ENCODE measurements around the gene HMCES.

Gene HMCES

DNA sequence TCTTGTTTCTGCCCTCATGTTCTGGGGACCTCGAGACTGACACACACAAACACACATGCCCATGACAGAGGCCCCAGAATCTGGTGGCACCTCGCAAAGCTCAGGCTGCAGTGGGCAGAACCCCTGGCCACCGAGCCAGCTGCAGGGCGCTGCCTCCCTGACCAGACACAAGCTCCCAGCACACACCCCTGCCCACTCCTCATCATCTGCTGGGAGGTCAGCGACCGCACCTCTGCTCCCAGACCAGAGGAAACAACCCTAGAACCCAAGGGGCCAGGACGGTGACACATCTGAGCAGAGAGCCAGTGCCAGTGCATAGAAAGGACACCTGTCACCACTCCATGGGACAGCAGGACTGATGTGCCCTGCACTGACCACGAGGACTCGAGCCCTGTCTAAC, 43.2 kb downstream of the HMCES start:
- Histone ChIP-seq H2AFZ (ENCODE audit: low read depth) (no peak overlapping the region), H4K20me1 (ENCODE audit: insufficient read depth) (no peaks in the 10 kb centered on the region), H3K27ac (no peak overlapping the region), H3K4me2 (no peak overlapping the region), H3K27me3 (ENCODE audit: insufficient read depth, low read depth) (no peaks in the 10 kb centered on the region), H3K36me3 (ENCODE audit: insufficient read depth) (no peaks in the 10 kb centered on the region), H3K4me3 (IDR thresholded peaks at IDR 0.05; ENCODE audit: insufficient read depth, low read depth, low read length) (no peak overlapping the region), H3K79me2 (ENCODE audit: insufficient read depth, low read depth) (no peaks in the 10 kb centered on the region), H3K9ac (no peak overlapping the region), H3K4me1 (ENCODE audit: low read depth, poor library complexity, severe bottlenecking) (peaks cover 29% of the 10 kb centered on the region)
- TF ChIP-seq, protein P1, sequence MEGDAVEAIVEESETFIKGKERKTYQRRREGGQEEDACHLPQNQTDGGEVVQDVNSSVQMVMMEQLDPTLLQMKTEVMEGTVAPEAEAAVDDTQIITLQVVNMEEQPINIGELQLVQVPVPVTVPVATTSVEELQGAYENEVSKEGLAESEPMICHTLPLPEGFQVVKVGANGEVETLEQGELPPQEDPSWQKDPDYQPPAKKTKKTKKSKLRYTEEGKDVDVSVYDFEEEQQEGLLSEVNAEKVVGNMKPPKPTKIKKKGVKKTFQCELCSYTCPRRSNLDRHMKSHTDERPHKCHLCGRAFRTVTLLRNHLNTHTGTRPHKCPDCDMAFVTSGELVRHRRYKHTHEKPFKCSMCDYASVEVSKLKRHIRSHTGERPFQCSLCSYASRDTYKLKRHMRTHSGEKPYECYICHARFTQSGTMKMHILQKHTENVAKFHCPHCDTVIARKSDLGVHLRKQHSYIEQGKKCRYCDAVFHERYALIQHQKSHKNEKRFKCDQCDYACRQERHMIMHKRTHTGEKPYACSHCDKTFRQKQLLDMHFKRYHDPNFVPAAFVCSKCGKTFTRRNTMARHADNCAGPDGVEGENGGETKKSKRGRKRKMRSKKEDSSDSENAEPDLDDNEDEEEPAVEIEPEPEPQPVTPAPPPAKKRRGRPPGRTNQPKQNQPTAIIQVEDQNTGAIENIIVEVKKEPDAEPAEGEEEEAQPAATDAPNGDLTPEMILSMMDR (conservative IDR thresholded peaks at IDR 0.05; ENCODE audit: low read depth, low read length) = no peak

DNA sequence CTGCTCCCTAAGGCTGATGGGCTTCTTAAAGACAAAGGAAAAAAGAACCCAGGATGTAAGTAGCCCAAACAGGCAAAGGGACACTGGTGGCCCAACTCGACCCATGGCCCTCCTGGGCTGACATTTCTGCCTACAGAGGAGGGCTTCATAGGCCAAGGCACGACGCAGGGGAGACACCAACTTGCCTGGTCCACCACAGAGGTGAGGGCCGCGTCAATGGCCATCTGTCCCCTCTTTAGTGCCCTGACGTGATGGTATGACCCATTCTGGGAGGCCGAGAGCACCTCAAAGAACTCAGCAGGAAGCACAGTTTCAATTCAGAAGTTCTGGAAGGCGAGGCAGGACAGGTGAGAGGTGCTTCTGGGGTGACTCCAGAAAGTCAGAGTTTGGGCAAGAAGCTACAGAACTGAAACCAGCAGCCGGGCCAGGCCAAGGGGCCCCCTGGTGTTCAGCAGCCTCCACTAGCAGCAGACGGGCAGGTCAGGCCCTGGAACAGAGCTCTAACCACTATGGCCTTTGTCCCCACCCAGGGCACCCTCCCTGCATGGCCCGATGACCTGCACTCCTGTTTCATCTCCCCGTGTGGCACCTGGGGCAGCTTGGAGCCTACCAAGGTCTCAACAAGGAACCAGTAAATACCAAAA, 45.1 kb downstream of the HMCES start:
- H3K4me3 ChIP-seq (IDR thresholded peaks at IDR 0.05; ENCODE audit: insufficient read depth, low read depth, low read length) = no peak overlapping the region
- no peaks in the 10 kb centered on the region for H3K27me3 ChIP-seq (ENCODE audit: insufficient read depth, low read depth)
- no peak overlapping the region for H3K9ac ChIP-seq
- no peak overlapping the region for H3K27ac ChIP-seq
- H3K4me1 ChIP-seq (ENCODE audit: low read depth, poor library complexity, severe bottlenecking) = peaks cover 24% of the 10 kb centered on the region
- H4K20me1 ChIP-seq (ENCODE audit: insufficient read depth) = no peaks in the 10 kb centered on the region
- TF ChIP-seq, protein P1 (conservative IDR thresholded peaks at IDR 0.05; ENCODE audit: low read depth, low read length) = no peak; the same call in 1 of the 2 replicates
- 0 out of 2 replicates have a peak overlapping the region, but pooled peaks have one; percentile 22 for H2AFZ ChIP-seq (ENCODE audit: low read depth)
- H3K36me3 ChIP-seq (ENCODE audit: insufficient read depth) = no peaks in the 10 kb centered on the region
- no peaks in the 10 kb centered on the region for H3K79me2 ChIP-seq (ENCODE audit: insufficient read depth, low read depth)
- peak overlapping the region; percentile 53; the same call in 1 of the 2 replicates for H3K4me2 ChIP-seq

DNA sequence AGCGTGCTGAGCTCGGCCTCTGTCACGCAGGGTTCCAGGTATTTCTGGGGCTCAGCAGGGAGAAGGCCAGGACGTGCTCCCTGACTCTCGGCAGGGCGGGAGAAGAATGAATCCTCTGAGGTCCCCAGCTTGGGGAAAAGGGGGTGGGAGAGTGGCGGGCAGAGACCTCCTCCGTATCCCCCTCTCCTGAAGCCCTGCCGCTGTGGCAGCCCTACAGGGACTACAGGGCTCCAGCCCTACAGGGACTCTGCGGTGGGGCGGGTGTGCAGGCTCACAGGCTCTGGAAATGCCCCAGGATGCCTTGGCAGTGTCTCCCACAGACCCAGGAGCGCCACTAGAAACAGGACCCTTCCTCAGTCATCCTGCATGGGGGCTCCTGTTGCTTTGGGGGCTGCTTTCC, 46.2 kb downstream of the HMCES start:
- Histone ChIP-seq H3K4me2 (no peak overlapping the region), H2AFZ (ENCODE audit: low read depth) (no peak overlapping the region), H3K4me1 (ENCODE audit: low read depth, poor library complexity, severe bottlenecking) (peaks cover 28% of the 10 kb centered on the region), H3K36me3 (ENCODE audit: insufficient read depth) (no peaks in the 10 kb centered on the region), H3K9ac (no peak overlapping the region), H4K20me1 (ENCODE audit: insufficient read depth) (no peaks in the 10 kb centered on the region), H3K27ac (no peak overlapping the region), H3K27me3 (ENCODE audit: insufficient read depth, low read depth) (no peaks in the 10 kb centered on the region), H3K79me2 (ENCODE audit: insufficient read depth, low read depth) (no peaks in the 10 kb centered on the region), H3K4me3 (IDR thresholded peaks at IDR 0.05; ENCODE audit: insufficient read depth, low read depth, low read length) (no peak overlapping the region)
- TF ChIP-seq, protein P1 (conservative IDR thresholded peaks at IDR 0.05; ENCODE audit: low read depth, low read length) = no peak

DNA sequence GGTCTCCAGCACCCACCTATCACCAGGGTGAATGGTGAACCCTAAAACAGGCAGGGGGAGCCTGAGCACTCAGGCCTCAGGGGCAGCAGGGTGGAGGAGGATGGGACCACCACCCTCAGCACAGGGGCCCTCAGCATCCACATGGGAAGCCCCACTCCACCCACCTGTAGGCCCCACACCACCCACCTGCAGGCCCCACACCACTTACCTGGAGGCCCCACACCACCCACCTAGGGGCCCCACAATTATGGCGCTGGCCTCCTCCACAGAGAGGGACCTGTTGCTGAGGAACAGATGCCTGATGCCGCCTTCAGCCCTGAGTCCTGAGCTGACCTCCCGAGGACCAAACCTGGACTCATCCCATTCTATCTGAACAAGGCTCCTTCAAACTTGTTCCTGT, 46.7 kb downstream of the HMCES start:
- H3K27ac ChIP-seq = no peak overlapping the region
- TF ChIP-seq, protein P1 (conservative IDR thresholded peaks at IDR 0.05; ENCODE audit: low read depth, low read length) = no peak

More for the DNA sequence above, 46.7 kb downstream of the HMCES start:
- Histone ChIP-seq H4K20me1 (ENCODE audit: insufficient read depth) (no peaks in the 10 kb centered on the region), H3K79me2 (ENCODE audit: insufficient read depth, low read depth) (no peaks in the 10 kb centered on the region), H3K9ac (no peak overlapping the region), H2AFZ (ENCODE audit: low read depth) (no peak overlapping the region), H3K36me3 (ENCODE audit: insufficient read depth) (no peaks in the 10 kb centered on the region), H3K4me1 (ENCODE audit: low read depth, poor library complexity, severe bottlenecking) (peaks cover 28% of the 10 kb centered on the region), H3K4me3 (IDR thresholded peaks at IDR 0.05; ENCODE audit: insufficient read depth, low read depth, low read length) (no peak overlapping the region), H3K27me3 (ENCODE audit: insufficient read depth, low read depth) (no peaks in the 10 kb centered on the region), H3K4me2 (no peak overlapping the region)
